GM12878 (cell line): ENCODE results near the gene LDLRAD3. TPM values are rescaled to one million over a fixed set of nuclear protein-coding genes. Genes with fewer than 3 reads are reported as not detected.

Experiments
- BCL11A ChIP-seq: IDR thresholded peaks from 2 replicates; pipeline ENCODE4 v1.6.1; 2011; ENCODE audit warnings: low read depth, low read length
- CEBPB ChIP-seq, 2 experiments: fragments of 150-350 bp in 1 of 2; IDR thresholded peaks; 2 replicates each; pipeline ENCODE4 v1.6.1; 2012 to 2014; ENCODE audit warnings: low read depth in 2 of 2, low read length in 2 of 2, borderline replicate concordance in 1 of 2, inconsistent platforms in 1 of 2
- FOXK2 ChIP-seq: fragments of 450-650 bp; IDR thresholded peaks from 2 replicates; pipeline ENCODE4 v1.6.1; 2017; ENCODE audit warnings: mild to moderate bottlenecking, moderate library complexity
- HSF1 ChIP-seq: fragments of 150-350 bp; IDR thresholded peaks from 2 replicates; pipeline ENCODE4 v1.6.1; 2014; ENCODE audit warnings: mild to moderate bottlenecking, low read depth, low read length
- MXI1 ChIP-seq: fragments of 150-350 bp; IDR thresholded peaks from 2 replicates; pipeline ENCODE4 v1.6.1; 2011; ENCODE audit warnings: low read depth, mild to moderate bottlenecking, inconsistent platforms, low read length, improper control_type of control experiment
- NR2C1 ChIP-seq: fragments of 450-650 bp; IDR thresholded peaks from 2 replicates; pipeline ENCODE4 v1.6.1; 2017; ENCODE audit warnings: antibody characterized with exemption, mild to moderate bottlenecking, moderate library complexity
- POLR2AphosphoS2 ChIP-seq: IDR thresholded peaks from 2 replicates; pipeline ENCODE4 v1.6.1; 2011; ENCODE audit warnings: low read depth, mild to moderate bottlenecking, low read length, improper control_type of control experiment, moderate library complexity
- RELB ChIP-seq: fragments of 450-650 bp; IDR thresholded peaks from 2 replicates; pipeline ENCODE4 v1.6.1; 2017; ENCODE audit warnings: low read depth, mild to moderate bottlenecking, moderate library complexity
- SMC3 ChIP-seq: IDR thresholded peaks from 2 replicates; pipeline ENCODE4 v1.6.1; 2011; ENCODE audit warnings: low read length, improper control_type of control experiment, borderline replicate concordance
- TCF3 ChIP-seq: IDR thresholded peaks from 2 replicates; pipeline ENCODE4 v1.6.1; 2012; ENCODE audit warnings: low read depth, mild to moderate bottlenecking, low read length, borderline replicate concordance; ENCODE audit not compliant: insufficient read depth
- ZNF207 ChIP-seq: fragments of 450-650 bp; IDR thresholded peaks from 2 replicates; pipeline ENCODE4 v1.6.1; 2014; ENCODE audit warnings: antibody characterized with exemption, mild to moderate bottlenecking, borderline replicate concordance
- polyA plus RNA-seq, 11 experiments: library from polyadenylated mRNA; depleted of rRNA in 4 of 11; unstranded in 6 of 11; stranded (reverse) in 5 of 11; fragments of >200 nt; fragmentation: Nextera tagmentation in 4 of 11; fragmentation: Illumina TruSeq in 1 of 11; extraction: Ambion mirVana in 4 of 11; extraction: Trizol in 1 of 11; gene quantifications; 1 replicate in 1 of 11; 2 replicates in 10 of 11; pipeline versions ENCODE4 v1.2.1 to v1.2.3, GENCODE V29; 2011 to 2016; ENCODE audit warnings: inconsistent platforms in 2 of 11, missing spikeins in 2 of 11, low read depth in 1 of 11
- total RNA-seq, 4 experiments: library from RNA; depleted of rRNA in 3 of 4; stranded (reverse); fragments of >200 nt in 3 of 4; fragmentation: Illumina TruSeq in 1 of 4; extraction: Trizol in 1 of 4; gene quantifications; 2 replicates each; pipeline versions ENCODE4 v1.2.1 to v1.2.3, GENCODE V29; 2013 to 2021

The LDLRAD3 gene
- total and polyA plus RNA-seq, 10 of the 15 experiments (the other 5 are each of a cell fraction or from before 2014, with no cell fraction given) = 2.5 to 17.2 (median 10.7) TPM

- TF ChIP-seq HSF1 (no peak), CEBPB (IDR thresholded peaks at IDR 0.05; ENCODE audit: borderline replicate concordance in 1 of 2, low read depth in 2 of 2, low read length in 2 of 2) (no peak), POLR2AphosphoS2 (no peak), FOXK2 (no peak), ZNF207 (no peak), SMC3 (no peak), BCL11A (no peak), MXI1 (no peak), RELB (no peak), TCF3 (no peak), NR2C1 (no peak)
Observed at GRCh38 chr11:36033082-36033751, 89.4 kb downstream of the LDLRAD3 start (continued).
